GM18526 (cell line): ENCODE measurements around the gene SMO.

Source experiments
- POLR2A ChIP-seq: IDR thresholded peaks from 3 replicates; pipeline ENCODE4 v1.6.1; 2011; ENCODE audit not compliant: insufficient read length; ENCODE audit errors: extremely low read depth

SMO gene

DNA sequence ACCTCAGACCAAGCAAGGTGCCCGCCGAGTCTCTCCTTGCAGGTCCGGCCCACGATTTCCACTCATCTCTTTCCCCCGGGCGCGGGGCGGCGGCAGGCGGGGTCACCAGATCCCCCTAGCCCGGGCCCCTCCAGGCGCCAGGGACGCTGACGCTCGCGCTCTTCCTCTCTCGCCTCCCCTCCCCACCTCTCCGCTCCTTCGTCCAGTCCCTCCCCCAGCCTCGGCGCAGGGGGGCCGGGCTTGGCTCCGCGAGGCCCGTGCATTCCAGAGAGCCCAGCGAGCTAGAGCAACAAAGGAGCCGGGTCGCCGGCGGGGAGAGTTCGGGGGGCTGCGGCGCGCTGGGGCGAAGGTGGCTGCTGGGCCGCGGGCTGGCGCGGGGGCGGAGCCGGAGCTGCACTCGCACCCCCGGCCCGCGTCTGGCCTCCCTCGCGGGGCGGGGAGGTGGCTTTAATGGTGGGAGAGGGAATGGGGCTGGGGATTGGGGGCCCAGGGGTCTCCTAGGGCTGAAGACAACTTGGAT lies at the start of gene SMO:
TSS of gene SMO (plus strand) at position 262 of the 520 bp plus-strand sequence. CDS start 519 bp downstream, outside the sequence.
- TF ChIP-seq POLR2A, result no peak

DNA sequence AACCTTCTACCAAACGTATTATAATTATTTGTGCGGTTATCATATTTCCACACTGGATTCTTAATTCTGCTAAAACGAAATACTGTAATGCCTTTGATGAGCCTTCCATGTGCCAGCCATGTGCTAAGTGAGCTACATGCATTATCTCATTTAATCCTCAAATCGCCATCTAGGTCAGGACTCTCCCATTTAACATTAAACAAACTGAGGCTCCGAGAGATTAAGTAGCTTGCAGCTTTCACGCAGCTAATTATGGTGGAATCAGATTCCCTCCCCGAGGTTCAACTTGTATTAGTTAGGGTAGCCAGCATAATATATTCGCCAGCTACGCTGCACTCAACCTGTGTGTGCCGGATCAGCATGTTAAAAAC lies 44.7 kb upstream of the SMO start:
- no peak for TF ChIP-seq POLR2A

- TF ChIP-seq POLR2A, result peak; percentile 47
Measured at GRCh38 chr7:129144095-129144833, 44.2 kb upstream of the SMO start, which contains the start of gene TSPAN33. TSPAN33 (plus strand) TSS chr7:129144707; CDS start chr7:129144981, 274 bp downstream.

DNA sequence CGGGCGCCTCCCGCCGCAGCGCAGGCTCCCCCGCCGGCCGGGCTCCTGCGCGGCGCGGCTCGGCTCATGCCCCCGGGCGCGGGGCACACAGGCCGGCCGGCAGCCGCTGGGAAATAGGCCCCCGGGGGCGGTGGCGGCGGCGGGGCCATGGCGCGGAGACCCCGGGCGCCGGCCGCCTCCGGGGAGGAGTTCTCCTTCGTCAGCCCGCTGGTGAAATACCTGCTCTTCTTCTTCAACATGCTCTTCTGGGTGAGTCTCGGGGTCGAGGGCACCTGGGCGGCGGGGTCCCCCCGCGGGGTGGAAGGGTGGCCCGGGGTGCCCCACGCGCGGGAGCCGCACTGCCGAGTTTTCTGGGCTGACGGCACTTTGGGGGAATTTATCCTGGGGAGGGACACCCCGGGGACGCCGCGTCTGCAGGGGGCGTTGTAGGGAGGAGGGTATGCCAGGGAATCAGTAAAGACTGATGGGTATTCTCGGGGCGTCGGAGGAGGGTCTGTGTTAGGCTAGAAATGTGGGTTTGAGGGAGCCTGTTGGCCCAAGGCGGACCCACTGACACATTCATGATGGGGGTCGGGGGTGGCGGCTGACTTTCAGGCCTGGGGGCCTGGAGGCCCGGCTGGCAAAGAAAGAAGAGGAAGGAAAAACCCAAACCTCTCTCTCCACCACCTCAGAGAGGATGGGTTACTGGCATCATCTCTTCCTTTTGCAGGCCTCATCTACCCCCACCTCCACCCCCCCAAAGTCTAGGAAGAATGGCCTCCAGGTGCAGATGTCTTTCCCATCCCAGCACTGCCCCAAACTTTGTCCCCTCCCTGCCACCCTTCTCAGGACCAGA lies 43.4 kb upstream of the SMO start:
- TF ChIP-seq POLR2A, result peak; percentile 19

DNA sequence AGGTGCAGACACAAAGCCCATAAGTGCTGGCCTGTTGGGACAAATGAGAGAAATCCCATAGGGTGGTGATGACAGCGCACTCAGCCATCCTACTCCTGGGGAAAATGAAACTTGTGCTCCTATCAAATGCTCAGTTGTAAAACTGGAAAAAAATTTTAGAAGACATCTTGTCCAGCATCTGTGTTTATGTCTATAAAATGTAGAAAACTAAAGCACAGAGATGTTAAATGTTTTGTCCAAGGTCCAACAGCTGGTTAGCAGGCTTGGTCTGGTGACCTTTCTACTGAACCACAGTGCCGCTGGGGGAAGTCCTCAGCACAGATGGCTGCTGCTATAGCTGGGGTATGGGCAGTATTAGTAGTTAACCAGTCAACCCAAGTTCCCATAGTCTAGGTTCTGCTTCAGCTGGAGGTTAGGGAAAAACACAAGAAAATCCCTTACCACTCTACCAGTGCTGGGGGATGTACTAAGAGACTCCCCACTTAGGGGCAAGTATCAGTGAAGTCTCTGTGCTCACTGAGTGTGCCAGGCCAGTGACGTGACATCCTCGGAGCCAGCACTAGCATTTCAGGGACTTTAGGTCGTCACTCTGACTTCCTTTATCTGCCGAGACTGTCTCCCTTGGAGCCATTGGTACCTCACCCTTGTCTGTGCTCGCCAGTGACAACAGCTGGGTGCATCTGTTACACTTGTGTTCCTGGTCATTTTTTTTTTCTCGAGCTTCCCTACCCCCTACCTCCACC lies 42.0 kb upstream of the SMO start:
- TF ChIP-seq POLR2A, result no peak

DNA sequence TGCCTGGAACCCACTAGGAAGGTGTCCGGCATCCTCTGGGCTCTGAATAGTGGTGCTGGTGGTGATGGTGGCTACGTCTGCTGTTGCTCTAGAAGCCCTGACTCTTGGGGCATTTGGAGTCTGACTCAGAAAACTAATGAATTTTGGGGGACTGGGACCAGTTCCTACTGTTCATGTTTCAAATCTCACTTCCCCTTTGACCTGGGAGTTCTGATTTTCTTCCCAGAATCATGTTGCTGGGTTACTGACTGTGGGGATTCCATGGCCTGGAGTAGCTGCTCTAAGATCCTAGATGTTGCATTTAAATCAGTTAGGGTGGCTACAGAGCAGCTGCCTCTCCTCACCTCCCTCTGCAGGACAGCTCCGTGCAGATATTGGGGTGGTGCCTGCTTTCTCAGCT lies 40.7 kb upstream of the SMO start:
- TF ChIP-seq POLR2A, result no peak

GRCh38 chr7:129149511-129149910 lies 38.9 kb upstream of the SMO start:
- no peak for TF ChIP-seq POLR2A

DNA sequence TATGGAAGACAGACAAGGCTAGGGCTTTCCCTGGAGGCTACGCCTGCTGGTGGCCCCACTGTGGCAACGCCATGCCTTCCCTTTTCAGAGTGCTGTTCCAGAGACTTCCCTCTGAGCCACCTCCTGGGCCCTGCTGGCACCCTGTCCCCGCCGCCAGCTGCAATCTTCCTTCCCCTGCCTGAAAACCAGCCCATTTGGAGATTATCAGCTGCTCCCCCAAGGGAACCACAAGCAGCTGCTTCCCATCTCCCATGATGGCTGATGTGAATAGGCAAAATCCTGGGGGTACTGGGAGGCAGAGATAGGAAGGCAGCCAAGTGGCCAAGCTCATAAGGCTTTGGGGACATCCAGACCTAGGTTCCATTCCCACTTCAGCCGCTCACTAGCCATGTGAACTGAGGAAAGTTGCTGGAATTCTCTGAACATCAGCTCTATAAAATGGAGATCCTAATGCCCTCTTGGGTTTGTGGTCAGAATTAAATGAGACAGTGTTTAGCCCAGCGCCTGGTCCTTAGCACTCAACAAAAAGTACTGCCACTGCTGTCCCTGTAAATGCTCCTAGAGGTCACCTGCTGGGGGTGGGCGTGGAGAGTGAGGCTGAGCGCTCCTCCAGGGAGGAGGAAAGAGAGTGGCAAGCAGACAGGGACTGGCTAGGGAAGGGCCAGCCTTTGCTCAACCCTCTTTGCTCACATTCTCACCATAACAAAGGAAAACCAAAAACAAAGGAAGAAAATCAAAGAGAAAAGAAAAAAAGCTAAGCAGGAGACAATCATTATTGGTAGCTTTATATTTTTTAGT lies 38.0 kb upstream of the SMO start:
- no peak for TF ChIP-seq POLR2A

GRCh38 chr7:129157651-129158050 lies 30.8 kb upstream of the SMO start:
- no peak for TF ChIP-seq POLR2A

DNA sequence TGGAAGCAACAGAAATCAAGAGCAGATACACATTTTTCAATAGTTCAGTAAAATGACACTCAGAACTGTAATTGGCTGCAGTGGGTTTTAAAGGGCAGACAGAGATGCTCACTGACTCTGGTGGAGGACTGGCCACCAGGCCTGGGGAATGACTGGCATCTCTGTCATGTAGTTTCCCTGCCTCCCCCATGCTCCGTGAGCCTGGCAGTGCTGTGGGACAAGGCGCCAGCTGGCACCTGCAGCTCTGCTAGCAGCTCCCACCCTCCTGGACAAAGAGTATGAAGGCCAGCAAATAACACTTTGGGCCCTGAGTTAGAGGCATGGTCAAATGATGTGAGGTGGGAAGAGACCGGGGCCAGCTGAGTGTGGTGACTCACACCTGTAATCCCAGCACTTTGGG lies 28.9 kb upstream of the SMO start:
- no peak for TF ChIP-seq POLR2A

DNA sequence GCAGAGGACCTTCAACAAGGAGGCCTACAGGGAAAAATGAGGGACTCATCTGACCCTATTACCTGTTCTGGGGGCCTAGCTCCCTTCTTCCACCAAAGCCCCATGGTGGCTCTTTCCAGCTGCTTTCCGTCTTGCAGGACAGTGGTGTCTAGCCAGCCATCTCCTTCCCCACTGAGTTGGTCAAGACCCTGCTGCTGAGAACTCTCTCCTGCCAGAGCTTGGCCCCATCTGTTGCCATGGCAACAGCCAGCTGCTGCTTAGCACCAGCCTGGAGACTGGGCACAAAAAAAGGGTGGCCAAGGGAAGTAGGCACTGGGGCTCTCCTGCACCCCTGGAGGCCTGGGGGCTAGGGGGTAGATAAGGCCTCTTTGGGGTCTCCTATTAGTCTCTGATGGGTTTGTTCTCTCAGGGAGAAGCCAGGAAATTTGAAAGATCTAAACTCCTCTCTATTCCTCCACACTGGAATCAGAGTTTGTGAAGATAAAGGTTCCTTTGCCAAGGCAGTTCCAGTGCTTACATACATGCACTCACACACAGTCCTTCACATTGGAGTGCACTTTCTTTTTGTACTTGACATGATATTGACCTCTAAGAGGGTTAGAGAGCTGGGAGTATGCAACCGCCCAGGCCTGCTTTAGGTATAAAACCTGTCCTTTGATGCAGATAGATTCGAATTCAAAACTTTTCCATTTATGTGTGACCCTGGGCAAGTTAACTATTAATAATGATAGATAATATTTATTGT lies 28.1 kb upstream of the SMO start:
- TF ChIP-seq POLR2A, result no peak

DNA sequence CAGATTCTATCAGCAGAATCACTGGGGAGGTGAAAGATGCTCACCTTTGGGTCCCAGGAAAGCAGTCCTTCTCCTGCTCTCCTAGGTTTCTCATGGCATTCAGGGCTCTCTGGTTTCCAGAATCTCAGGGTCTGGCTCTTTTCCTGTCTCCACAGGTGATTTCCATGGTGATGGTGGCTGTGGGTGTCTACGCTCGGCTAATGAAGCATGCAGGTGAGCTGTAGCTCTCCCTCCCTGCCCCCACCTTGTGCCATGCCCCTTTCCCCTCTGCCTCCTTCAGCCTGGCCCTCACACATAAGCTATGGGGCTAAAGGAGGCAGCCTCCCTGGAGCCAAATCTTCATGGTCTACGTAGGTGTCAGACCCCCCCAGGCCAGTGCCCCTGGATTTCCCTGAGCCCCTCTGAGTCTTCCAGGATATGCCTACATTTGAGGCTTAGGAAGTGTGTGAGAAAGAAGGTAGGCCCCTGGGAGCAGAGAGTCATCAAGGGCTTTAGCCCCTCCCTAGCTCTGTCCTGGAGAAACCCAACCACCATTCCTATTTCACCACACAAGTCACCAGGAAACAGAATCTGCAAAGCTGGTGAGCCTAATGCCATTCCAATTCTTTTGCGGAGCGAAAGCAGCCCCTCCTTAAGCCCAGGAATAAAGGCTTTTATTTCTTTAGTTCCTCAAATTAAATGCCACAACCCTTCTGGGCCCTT lies 26.8 kb upstream of the SMO start:
- no peak for TF ChIP-seq POLR2A

DNA sequence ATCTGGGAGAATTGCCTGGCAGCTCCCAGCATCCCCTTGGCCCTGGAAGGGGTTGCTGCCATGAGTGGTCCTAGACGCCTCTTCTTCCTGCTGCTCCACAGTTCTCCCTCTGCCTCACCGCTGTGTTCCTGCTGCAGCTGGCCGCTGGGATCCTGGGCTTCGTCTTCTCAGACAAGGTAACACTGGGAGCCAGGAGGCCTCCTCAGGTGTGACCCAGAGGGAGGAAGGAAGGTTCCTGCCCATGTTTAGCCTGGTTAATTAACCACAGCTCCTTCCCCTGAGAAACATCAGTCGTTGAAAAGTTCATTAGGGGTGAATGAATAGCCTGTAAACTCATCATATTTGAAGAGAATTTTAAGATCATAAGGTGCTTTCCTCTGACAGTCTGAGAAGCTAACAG lies 25.7 kb upstream of the SMO start:
- TF ChIP-seq POLR2A, result no peak
